Testis (tissue), 3 donors: ENCODE results near the gene ARPP21. TPM values are rescaled to one million over a fixed set of nuclear protein-coding genes. Genes with fewer than 3 reads are reported as not detected.

Source experiments
- DNase-seq: peaks from one replicate; pipeline ENCODE4 v3.0.0-alpha.2; 2019
- H3K27ac ChIP-seq, 2 donors: fragments of 200-600 bp; sonication (generic); one replicate each; pipeline ENCODE4 v1.5.1; 2019
- H3K27me3 ChIP-seq: fragments of 200-600 bp; sonication (generic); one replicate; pipeline ENCODE4 v1.5.1; 2019
- H3K36me3 ChIP-seq: fragments of 200-600 bp; sonication (generic); one replicate; pipeline ENCODE4 v1.5.1; 2017; ENCODE audit warnings: low read depth; ENCODE audit errors: missing control alignments
- H3K4me1 ChIP-seq: fragments of 200-600 bp; sonication (generic); one replicate; pipeline ENCODE4 v1.5.1; 2019
- H3K4me3 ChIP-seq, 2 donors: fragments of 200-600 bp; sonication (generic); one replicate each; pipeline ENCODE4 v1.5.1; 2017 to 2019
- H3K9me3 ChIP-seq: fragments of 200-600 bp; sonication (generic); one replicate; pipeline ENCODE4 v1.5.1; 2017
- CTCF ChIP-seq, 3 experiments: fragments of 450-650 bp in 2 of 3; fragments of 200-600 bp in 1 of 3; sonication (generic) in 1 of 3; IDR thresholded peaks; one replicate each; pipeline ENCODE4 v1.5.1; 2016 to 2019; ENCODE audit warnings: antibody characterized with exemption in 3 of 3, mild to moderate bottlenecking in 2 of 3, moderate library complexity in 1 of 3
- POLR2A ChIP-seq: fragments of 450-650 bp; IDR thresholded peaks from one replicate; pipeline ENCODE4 v1.6.1; 2017; ENCODE audit warnings: antibody characterized with exemption, mild to moderate bottlenecking, moderate library complexity
- WGBS, 2 donors: methylation state at CpG; one replicate each; pipeline ENCODE4 v1.1.5; 2018; 5-methylcytosine and 5-hydroxymethylcytosine counted together
- intact Hi-C: fragments of 100-400 bp; cut with DNase I; formaldehyde crosslinking; loops from one replicate; pipeline ENCODE4 v1.15.1; 2023; ENCODE audit warnings: low total_unique reads
- polyA plus RNA-seq: library from polyadenylated mRNA; stranded (reverse); fragments of 350-450 nt; fragmentation: Illumina TruSeq; extraction: RNeasy Lipid Tissue Mini Kit (QIAGEN cat#74804); gene quantifications from one replicate; pipeline ENCODE4 v1.2.3, GENCODE V29; 2014; ENCODE audit warnings: low read depth, low replicate concordance; ENCODE audit not compliant: insufficient read depth
- total RNA-seq, 2 donors: library from RNA; depleted of rRNA; stranded (reverse); fragments of >200 nt; gene quantifications; one replicate each; pipeline ENCODE4 v1.2.3, GENCODE V29; 2016

Gene ARPP21
- total and polyA plus RNA-seq, 3 donors from 2014 or later = 0.47 to 1.1 (median 0.87) TPM

GRCh38 chr3:35671483-35671882, 32.2 kb downstream of the ARPP21 start:
- 80 to 87% methylated on average over 2 of the region's 2 CpGs for WGBS, 2 donors
- no peak for DNase-seq
- H3K27me3 ChIP-seq = no peaks in the 10 kb centered on the region
- no peak overlapping the region for H3K27ac ChIP-seq
- H3K9me3 ChIP-seq = no peaks in the 10 kb centered on the region
- H3K36me3 ChIP-seq = no peaks in the 10 kb centered on the region
- intact Hi-C loops = no loop called here
- no peak overlapping the region for H3K4me3 ChIP-seq
- TF ChIP-seq POLR2A = no peak
- TF ChIP-seq CTCF (IDR thresholded peaks at IDR 0.05) = no peak
- H3K4me1 ChIP-seq = no peaks in the 10 kb centered on the region

- Histone ChIP-seq H3K4me3 (no peak overlapping the region), H3K36me3 (no peaks in the 10 kb centered on the region), H3K27ac (no peak overlapping the region), H3K27me3 (no peaks in the 10 kb centered on the region), H3K4me1 (no peaks in the 10 kb centered on the region), H3K9me3 (no peaks in the 10 kb centered on the region)
- 76 to 77% methylated on average over 3 of the region's 3 CpGs for WGBS, 2 donors
- no peak for TF ChIP-seq CTCF (IDR thresholded peaks at IDR 0.05)
- no peak for TF ChIP-seq POLR2A
- intact Hi-C loops = no loop called here
- DNase-seq = no peak
These were observed 33.7 kb downstream of the ARPP21 start for GRCh38 chr3:35673017-35673416.

- intact Hi-C loops = no loop called here
- H3K4me3 ChIP-seq = no peak overlapping the region
- 84% methylated on average over 5 of the region's 5 CpGs for WGBS, 2 donors
These were observed 35.3 kb downstream of the ARPP21 start for GRCh38 chr3:35674451-35675109.

GRCh38 chr3:35675206-35675605, 35.9 kb downstream of the ARPP21 start:
- Histone ChIP-seq H3K4me1 (no peaks in the 10 kb centered on the region), H3K36me3 (no peaks in the 10 kb centered on the region), H3K27me3 (no peaks in the 10 kb centered on the region), H3K9me3 (no peaks in the 10 kb centered on the region), H3K4me3 (no peak overlapping the region), H3K27ac (no peak overlapping the region)
- 46 to 67% methylated on average over 1 of the region's 1 CpG for WGBS, 2 donors
- TF ChIP-seq POLR2A = no peak
- no peak for TF ChIP-seq CTCF (IDR thresholded peaks at IDR 0.05)
- no peak for DNase-seq
- intact Hi-C loops = no loop called here

More at GRCh38 chr3:35674451-35675109, 35.3 kb downstream of the ARPP21 start:
- Histone ChIP-seq H3K9me3 (no peaks in the 10 kb centered on the region), H3K4me1 (no peaks in the 10 kb centered on the region), H3K27ac (no peak overlapping the region), H3K36me3 (no peaks in the 10 kb centered on the region), H3K27me3 (no peaks in the 10 kb centered on the region)
- no peak for TF ChIP-seq POLR2A
- no peak for TF ChIP-seq CTCF (IDR thresholded peaks at IDR 0.05)
- DNase-seq = no peak

- 96 to 98% methylated on average over 1 of the region's 1 CpG for WGBS, 2 donors
- H3K4me3 ChIP-seq = no peak overlapping the region
- no peaks in the 10 kb centered on the region for H3K36me3 ChIP-seq
- no peak for TF ChIP-seq POLR2A
- no peak for TF ChIP-seq CTCF (IDR thresholded peaks at IDR 0.05)
- no peaks in the 10 kb centered on the region for H3K9me3 ChIP-seq
- H3K27ac ChIP-seq = no peak overlapping the region
- no peak for DNase-seq
- intact Hi-C loops = no loop called here
- H3K27me3 ChIP-seq = no peaks in the 10 kb centered on the region
- no peaks in the 10 kb centered on the region for H3K4me1 ChIP-seq
These were observed 36.3 kb downstream of the ARPP21 start for GRCh38 chr3:35675621-35676020.
